GM20000 (cell line): Measurements from ENCODE around the gene LRP1.
A peak's percentile ranks its signal among the peaks of the same experiment; 100 is the strongest.

Source experiments
- DNase-seq: peaks from one replicate; pipeline ENCODE4 v3.0.0; 2012; ENCODE audit warnings: low spot score
- TF ChIP-seq, protein P1 (sequence below): IDR thresholded peaks from 2 replicates; pipeline ENCODE4 v1.5.1; 2012; ENCODE audit warnings: mild to moderate bottlenecking, control low read depth; ENCODE audit errors: extremely low read depth, missing control alignments

The LRP1 gene

GRCh38 chr12:57236925-57237595 is 108.8 kb downstream of the LRP1 start:
- TF ChIP-seq, protein P1, sequence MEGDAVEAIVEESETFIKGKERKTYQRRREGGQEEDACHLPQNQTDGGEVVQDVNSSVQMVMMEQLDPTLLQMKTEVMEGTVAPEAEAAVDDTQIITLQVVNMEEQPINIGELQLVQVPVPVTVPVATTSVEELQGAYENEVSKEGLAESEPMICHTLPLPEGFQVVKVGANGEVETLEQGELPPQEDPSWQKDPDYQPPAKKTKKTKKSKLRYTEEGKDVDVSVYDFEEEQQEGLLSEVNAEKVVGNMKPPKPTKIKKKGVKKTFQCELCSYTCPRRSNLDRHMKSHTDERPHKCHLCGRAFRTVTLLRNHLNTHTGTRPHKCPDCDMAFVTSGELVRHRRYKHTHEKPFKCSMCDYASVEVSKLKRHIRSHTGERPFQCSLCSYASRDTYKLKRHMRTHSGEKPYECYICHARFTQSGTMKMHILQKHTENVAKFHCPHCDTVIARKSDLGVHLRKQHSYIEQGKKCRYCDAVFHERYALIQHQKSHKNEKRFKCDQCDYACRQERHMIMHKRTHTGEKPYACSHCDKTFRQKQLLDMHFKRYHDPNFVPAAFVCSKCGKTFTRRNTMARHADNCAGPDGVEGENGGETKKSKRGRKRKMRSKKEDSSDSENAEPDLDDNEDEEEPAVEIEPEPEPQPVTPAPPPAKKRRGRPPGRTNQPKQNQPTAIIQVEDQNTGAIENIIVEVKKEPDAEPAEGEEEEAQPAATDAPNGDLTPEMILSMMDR, result no peak
- DNase-seq, result peak; percentile 10

- DNase-seq, result no peak
- TF ChIP-seq, protein P1, result no peak
Observed at GRCh38 chr12:57237596-57237931, 109.3 kb downstream of the LRP1 start.

DNA sequence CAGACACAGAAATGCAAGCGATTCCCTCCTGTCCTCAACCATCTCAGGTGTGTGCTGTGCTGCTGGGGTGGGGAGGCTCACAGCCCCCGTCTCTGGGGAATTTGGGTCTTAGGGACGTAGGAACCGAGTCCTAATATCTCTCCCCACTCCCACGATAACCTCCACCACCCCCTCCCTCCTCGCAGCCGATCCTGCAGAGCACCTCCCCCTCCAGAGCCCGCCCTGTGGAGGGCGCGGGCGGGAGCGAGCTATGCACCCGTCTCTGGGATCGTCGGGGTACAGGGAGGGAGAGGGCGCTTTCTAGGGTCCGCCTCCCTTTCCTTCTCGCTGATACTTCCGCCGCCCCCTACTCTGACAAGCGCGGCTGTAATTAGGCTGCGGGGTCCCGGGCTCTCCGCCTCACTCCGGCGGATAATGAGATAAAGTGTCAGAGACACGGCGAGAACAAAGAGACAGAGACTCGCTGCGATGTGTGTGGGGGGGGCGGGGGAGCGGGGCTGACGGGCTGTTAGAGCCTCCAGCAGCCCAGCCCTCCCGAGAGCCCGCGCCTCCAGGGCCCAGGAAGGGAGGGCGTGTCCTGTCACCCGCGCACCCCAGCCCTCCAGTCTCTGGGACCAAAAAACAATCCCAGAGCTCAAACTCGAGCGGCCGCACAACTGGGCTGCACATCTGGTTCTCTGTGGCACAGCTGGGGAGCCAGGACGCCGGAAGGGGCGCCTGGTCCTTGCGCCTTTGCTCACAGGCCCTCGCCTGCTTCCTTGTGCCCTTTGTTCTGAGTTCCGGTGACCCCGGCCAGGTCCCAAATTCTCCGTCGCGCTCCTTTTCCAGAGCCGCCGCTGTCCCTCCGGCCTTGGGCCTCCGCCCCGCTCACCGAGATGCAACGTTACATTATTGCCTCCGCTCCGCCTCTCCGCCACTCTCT is 109.9 kb downstream of the LRP1 start:
- TF ChIP-seq, protein P1, result no peak
- peak; percentile 46 for DNase-seq

DNA sequence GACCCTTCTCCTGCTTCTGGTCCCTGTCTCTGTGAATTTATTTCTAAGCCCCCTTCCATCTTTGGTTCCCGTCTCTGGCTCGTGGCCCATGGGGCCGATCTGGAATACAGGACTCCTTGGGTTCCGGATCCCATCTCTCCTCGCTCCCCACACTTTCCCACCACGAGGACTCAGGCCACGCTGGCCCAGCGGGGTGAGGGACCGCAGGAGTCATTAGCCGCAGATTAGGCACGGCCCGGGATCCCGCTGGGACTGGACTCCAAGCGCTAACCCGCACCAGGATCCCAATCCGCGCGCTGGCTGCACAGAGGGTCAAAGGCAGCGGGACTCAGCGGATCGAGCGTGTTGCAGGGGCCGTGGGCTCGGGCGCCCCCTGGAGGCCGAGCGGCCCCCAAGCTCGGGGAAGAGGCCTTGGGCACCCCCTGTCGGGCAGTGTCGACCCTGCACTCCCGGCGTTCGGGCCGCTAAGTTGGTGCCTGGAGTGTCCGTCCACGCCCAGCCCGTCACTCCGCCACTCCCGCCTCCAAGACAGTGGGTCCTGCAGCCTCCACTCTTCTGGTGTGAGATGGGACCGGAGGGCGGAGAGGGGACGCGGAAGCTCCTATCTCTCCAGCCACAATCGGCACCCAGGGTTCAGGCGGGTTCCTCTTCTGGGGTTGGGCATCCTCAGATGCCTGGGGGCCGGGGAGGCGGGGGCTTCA is 110.7 kb downstream of the LRP1 start:
- TF ChIP-seq, protein P1, result peak; percentile 100
- peak; percentile 93 for DNase-seq

GRCh38 chr12:57239587-57240065 is 111.3 kb downstream of the LRP1 start:
- peak; percentile 22 for DNase-seq
- TF ChIP-seq, protein P1, result no peak

DNA sequence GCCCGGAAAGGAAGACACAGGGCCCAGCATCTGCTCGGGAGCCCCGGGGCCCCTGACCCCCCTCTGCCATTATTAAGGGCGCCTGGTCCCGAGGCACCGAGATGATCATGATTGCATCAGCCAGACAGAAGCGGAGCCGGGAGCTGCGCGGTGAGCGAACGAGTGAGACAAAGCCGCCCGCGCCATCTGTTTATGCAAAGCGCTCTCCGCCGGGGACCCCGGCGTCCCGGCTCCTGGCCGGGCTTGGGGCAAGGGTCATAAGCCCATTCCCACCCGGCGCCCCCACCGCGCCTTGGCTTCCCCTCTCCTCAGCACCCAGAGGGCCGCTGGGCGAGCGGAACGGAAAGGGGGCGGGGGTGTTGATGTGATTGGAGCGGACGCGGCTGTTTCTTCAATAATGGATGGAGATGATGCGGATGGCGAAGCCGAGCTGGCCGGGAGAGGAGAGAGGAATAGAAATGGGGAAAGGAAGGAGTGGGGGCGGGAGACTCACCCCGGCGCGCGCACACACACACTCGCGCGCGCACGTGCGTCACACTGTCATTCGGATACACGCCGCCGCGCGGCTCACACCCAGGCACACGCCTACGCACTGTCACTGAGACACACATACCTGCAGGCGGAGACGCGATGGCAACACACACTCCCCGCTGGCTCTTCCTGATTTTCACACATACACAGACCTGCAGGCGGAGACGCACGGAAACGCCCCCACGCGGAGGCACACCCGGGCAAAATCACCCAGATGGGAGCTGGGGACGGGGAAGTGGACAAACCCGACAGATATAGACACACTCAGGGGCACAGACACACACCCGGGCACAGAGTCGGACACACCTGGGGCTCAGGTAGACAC is 112.0 kb downstream of the LRP1 start:
- TF ChIP-seq, protein P1, result no peak
- peak; percentile 57 for DNase-seq
